Thyroid gland (tissue), 4 donors: ENCODE measurements around the gene SYPL2.

ENCODE experiments used
- POLR2A ChIP-seq, 2 donors: fragments of 450-650 bp; IDR thresholded peaks; one replicate each; pipeline ENCODE4 v1.6.1; 2017; ENCODE audit warnings: antibody characterized with exemption in 2 of 2, mild to moderate bottlenecking in 2 of 2, moderate library complexity in 1 of 2
- TF ChIP-seq, protein P1 (sequence below), 6 experiments: fragments of 200-600 bp in 3 of 6; fragments of 450-650 bp in 3 of 6; sonication (generic) in 3 of 6; IDR thresholded peaks; one replicate each; pipeline ENCODE4 v1.5.1; 2016 to 2019; ENCODE audit warnings: antibody characterized with exemption in 6 of 6, mild to moderate bottlenecking in 2 of 6, inconsistent platforms in 1 of 6, moderate library complexity in 1 of 6

GRCh38 chr1:109501644-109502363 is 35.5 kb downstream of the SYPL2 start:
- TF ChIP-seq, protein P1, sequence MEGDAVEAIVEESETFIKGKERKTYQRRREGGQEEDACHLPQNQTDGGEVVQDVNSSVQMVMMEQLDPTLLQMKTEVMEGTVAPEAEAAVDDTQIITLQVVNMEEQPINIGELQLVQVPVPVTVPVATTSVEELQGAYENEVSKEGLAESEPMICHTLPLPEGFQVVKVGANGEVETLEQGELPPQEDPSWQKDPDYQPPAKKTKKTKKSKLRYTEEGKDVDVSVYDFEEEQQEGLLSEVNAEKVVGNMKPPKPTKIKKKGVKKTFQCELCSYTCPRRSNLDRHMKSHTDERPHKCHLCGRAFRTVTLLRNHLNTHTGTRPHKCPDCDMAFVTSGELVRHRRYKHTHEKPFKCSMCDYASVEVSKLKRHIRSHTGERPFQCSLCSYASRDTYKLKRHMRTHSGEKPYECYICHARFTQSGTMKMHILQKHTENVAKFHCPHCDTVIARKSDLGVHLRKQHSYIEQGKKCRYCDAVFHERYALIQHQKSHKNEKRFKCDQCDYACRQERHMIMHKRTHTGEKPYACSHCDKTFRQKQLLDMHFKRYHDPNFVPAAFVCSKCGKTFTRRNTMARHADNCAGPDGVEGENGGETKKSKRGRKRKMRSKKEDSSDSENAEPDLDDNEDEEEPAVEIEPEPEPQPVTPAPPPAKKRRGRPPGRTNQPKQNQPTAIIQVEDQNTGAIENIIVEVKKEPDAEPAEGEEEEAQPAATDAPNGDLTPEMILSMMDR (IDR thresholded peaks at IDR 0.05) = no peak
- TF ChIP-seq POLR2A (IDR thresholded peaks at IDR 0.05) = no peak
